Loucy (cell line): ENCODE results near the gene MBNL2.

ENCODE experiments used
- H2AFZ ChIP-seq: fragments of 200-600 bp; sonication (generic); 2 replicates; pipeline ENCODE4 v1.6.0; 2016; ENCODE audit warnings: antibody characterized with exemption, mild to moderate bottlenecking, low read length, moderate library complexity
- H3F3A ChIP-seq: fragments of 200-600 bp; 2 replicates; pipeline ENCODE4 v1.6.0; 2016; ENCODE audit warnings: antibody characterized with exemption, low read depth, mild to moderate bottlenecking
- H3K27me3 ChIP-seq: fragments of 200-600 bp; sonication (generic); 2 replicates; pipeline ENCODE4 v1.6.1; 2014; ENCODE audit warnings: low read length, mild to moderate bottlenecking; ENCODE audit not compliant: insufficient read depth, poor library complexity, severe bottlenecking
- H3K36me3 ChIP-seq: fragments of 200-600 bp; sonication (generic); 2 replicates; pipeline ENCODE4 v1.6.1; 2016; ENCODE audit warnings: low read length; ENCODE audit not compliant: insufficient read depth
- H3K4me1 ChIP-seq: fragments of 200-600 bp; sonication (generic); 2 replicates; pipeline ENCODE4 v1.5.1; 2014; ENCODE audit warnings: low read length, mild to moderate bottlenecking; ENCODE audit not compliant: insufficient read depth, poor library complexity, severe bottlenecking
- H3K4me2 ChIP-seq: fragments of 200-600 bp; sonication (generic); 2 replicates; pipeline ENCODE4 v1.6.0; 2014; ENCODE audit warnings: antibody characterized with exemption, low read length, low read depth, mild to moderate bottlenecking; ENCODE audit not compliant: poor library complexity, severe bottlenecking
- H3K4me3 ChIP-seq: fragments of 200-600 bp; sonication (generic); 2 replicates; pipeline ENCODE4 v1.5.1; 2014; ENCODE audit warnings: low read length, mild to moderate bottlenecking, mixed read lengths; ENCODE audit not compliant: poor library complexity, severe bottlenecking
- H3K79me2 ChIP-seq: fragments of 200-600 bp; sonication (generic); 2 replicates; pipeline ENCODE4 v1.6.1; 2014; ENCODE audit warnings: low read length; ENCODE audit not compliant: insufficient read depth
- H3K9ac ChIP-seq: fragments of 200-600 bp; sonication (generic); 2 replicates; pipeline ENCODE4 v1.6.0; 2014; ENCODE audit warnings: mild to moderate bottlenecking, low read depth, low read length, moderate library complexity; ENCODE audit not compliant: poor library complexity, severe bottlenecking
- H3K9me2 ChIP-seq: fragments of 200-600 bp; sonication (generic); replicated peaks from 2 replicates; pipeline ENCODE4 v1.6.1; 2016; ENCODE audit warnings: low read depth, low read length, mixed read lengths
- H3K9me3 ChIP-seq: fragments of 200-600 bp; sonication (generic); 2 replicates; pipeline ENCODE4 v1.6.1; 2014; ENCODE audit warnings: mild to moderate bottlenecking, antibody characterized with exemption, low read length, low read depth; ENCODE audit not compliant: insufficient read depth
- H4K20me1 ChIP-seq: fragments of 200-600 bp; sonication (generic); 2 replicates; pipeline ENCODE4 v1.6.0; 2014; ENCODE audit warnings: antibody characterized with exemption, low read length, mild to moderate bottlenecking; ENCODE audit not compliant: insufficient read depth, poor library complexity, severe bottlenecking
- EZH2phosphoT487 ChIP-seq: fragments of 200-600 bp; IDR thresholded peaks from 2 replicates; pipeline ENCODE4 v1.6.1; 2018; ENCODE audit warnings: antibody characterized with exemption, mild to moderate bottlenecking, moderate library complexity, borderline replicate concordance
- TF ChIP-seq, protein P1 (sequence below): fragments of 200-600 bp; sonication (generic); conservative IDR thresholded peaks from 2 replicates; pipeline ENCODE4 v1.5.1; 2014; ENCODE audit warnings: mild to moderate bottlenecking, antibody characterized with exemption, low read length

MBNL2 gene

DNA sequence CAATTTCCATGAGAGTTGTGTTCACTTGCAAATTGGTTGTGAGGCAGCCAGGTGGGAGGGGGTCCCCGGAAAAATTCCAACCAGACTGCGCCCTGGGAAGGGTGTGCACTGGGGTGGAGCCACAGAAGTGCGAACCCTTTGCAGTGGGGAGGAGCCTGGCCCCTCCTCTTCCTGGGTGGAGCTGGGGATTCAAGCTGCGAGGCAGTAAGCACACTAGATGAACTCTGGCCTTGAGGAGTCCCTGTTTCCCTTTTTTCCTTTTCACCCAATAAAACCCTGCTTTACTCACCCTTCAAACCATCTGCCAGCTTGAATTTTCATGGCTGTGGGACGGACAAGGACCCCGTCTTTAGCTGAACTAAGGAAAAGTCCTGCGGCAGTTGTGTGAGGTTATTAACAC, 31.0 kb upstream of the MBNL2 start:
- H3K4me3 ChIP-seq, result no peak overlapping the region
- H3K4me1 ChIP-seq, result no peaks in the 10 kb centered on the region
- no peak overlapping the region for H3K4me2 ChIP-seq
- H3K9me2 ChIP-seq, result no peaks in the 10 kb centered on the region
- H3K27me3 ChIP-seq, result no peaks in the 10 kb centered on the region
- H3K79me2 ChIP-seq, result no peaks in the 10 kb centered on the region
- no peak overlapping the region for H3K9ac ChIP-seq
- no peaks in the 10 kb centered on the region for H3K36me3 ChIP-seq
- no peaks in the 10 kb centered on the region for H3K9me3 ChIP-seq
- H3F3A ChIP-seq, result no peaks in the 10 kb centered on the region
- TF ChIP-seq, protein P1, sequence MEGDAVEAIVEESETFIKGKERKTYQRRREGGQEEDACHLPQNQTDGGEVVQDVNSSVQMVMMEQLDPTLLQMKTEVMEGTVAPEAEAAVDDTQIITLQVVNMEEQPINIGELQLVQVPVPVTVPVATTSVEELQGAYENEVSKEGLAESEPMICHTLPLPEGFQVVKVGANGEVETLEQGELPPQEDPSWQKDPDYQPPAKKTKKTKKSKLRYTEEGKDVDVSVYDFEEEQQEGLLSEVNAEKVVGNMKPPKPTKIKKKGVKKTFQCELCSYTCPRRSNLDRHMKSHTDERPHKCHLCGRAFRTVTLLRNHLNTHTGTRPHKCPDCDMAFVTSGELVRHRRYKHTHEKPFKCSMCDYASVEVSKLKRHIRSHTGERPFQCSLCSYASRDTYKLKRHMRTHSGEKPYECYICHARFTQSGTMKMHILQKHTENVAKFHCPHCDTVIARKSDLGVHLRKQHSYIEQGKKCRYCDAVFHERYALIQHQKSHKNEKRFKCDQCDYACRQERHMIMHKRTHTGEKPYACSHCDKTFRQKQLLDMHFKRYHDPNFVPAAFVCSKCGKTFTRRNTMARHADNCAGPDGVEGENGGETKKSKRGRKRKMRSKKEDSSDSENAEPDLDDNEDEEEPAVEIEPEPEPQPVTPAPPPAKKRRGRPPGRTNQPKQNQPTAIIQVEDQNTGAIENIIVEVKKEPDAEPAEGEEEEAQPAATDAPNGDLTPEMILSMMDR, result no peak
- no peak for TF ChIP-seq EZH2phosphoT487
- no peaks in the 10 kb centered on the region for H4K20me1 ChIP-seq
- no peak overlapping the region for H2AFZ ChIP-seq

DNA sequence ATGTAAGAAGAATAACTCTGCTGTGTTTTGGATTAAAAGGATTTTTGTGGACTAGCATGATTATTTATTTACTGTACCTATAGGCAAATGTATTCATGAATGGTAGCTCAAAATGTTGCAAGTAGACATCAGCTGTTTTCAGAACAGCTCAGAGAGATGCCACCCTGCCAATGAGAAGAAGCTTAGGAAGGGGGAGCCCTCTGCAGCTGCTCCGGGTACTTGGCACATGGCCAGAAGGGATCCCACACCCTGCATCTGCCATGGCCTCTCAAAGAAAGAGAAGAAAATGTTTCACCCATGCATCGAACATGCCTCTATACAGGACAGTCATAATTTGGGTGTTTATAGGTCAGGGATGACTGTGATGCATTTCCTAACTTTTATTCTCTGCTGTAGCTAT, 30.5 kb upstream of the MBNL2 start:
- Histone ChIP-seq H3K36me3 (no peaks in the 10 kb centered on the region), H3K9me2 (no peaks in the 10 kb centered on the region), H3F3A (no peaks in the 10 kb centered on the region), H4K20me1 (no peaks in the 10 kb centered on the region), H2AFZ (no peak overlapping the region), H3K9ac (no peak overlapping the region), H3K4me1 (no peaks in the 10 kb centered on the region), H3K79me2 (no peaks in the 10 kb centered on the region), H3K4me2 (no peak overlapping the region), H3K27me3 (no peaks in the 10 kb centered on the region), H3K4me3 (no peak overlapping the region), H3K9me3 (no peaks in the 10 kb centered on the region)
- TF ChIP-seq EZH2phosphoT487, result no peak
- TF ChIP-seq, protein P1, result no peak

DNA sequence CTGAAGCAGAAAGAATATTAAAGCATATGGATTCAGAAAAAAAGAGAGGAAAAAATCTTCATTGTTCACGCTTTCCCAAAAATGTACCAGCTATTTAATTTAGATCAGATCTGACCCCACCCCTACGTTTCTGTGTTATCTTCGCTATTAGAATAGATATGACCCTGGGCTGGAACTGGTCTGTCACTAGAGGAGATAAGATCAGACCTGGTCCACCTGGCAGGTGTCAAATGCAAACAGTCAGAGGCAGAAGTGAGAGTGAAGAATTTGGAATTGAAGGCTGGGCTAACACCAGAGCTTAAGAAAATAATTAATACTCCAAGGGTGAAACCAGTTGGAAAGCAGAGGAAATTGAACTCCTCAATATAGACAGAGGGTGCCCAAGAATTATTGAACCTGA, 30.0 kb upstream of the MBNL2 start:
- no peaks in the 10 kb centered on the region for H3K79me2 ChIP-seq
- no peak overlapping the region for H3K4me2 ChIP-seq
- no peaks in the 10 kb centered on the region for H3K36me3 ChIP-seq
- TF ChIP-seq EZH2phosphoT487, result no peak
- TF ChIP-seq, protein P1, result no peak
- H3K27me3 ChIP-seq, result no peaks in the 10 kb centered on the region
- H3K9me2 ChIP-seq, result no peaks in the 10 kb centered on the region
- H3K9me3 ChIP-seq, result no peaks in the 10 kb centered on the region
- H3K9ac ChIP-seq, result no peak overlapping the region
- no peaks in the 10 kb centered on the region for H3F3A ChIP-seq
- no peak overlapping the region for H2AFZ ChIP-seq
- no peaks in the 10 kb centered on the region for H4K20me1 ChIP-seq
- no peak overlapping the region for H3K4me3 ChIP-seq
- no peaks in the 10 kb centered on the region for H3K4me1 ChIP-seq
